ENCODE results near the gene PHF10. TPM values are rescaled to one million over a fixed set of nuclear protein-coding genes. Genes with fewer than 3 reads are reported as not detected.

Gene PHF10
- polyA plus RNA-seq, 4 donors = 23.5 to 75.4 (median 36.6) TPM

DNA sequence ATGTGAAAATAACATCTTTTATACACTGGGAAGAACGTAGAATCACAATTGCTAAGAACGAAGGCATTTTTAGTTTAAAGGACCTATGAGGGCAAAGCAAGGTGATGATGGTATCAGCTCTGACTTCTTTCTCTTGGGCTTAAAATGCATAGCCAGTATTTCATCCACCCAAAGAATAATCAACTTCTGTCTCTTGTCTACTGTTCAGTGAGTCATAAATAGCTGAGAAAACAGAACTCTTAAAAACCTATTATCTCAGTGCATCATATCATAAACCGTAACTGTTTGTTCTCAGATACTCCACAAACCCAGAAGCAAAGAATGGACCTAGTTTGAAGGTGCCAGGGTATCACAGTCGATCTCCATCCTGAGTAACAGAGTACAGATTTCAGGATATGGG, 5.2 kb downstream of the PHF10 start:
- H3K4me3 ChIP-seq (ENCODE audit: low read depth in 1 of 3, low read length in 3 of 3) = no peak overlapping the region
- FAIRE-seq (no peak), DNase-seq (no peak)
- no peaks in the 10 kb centered on the region for H3K9me3 ChIP-seq (ENCODE audit: control insufficient read depth in 2 of 2, insufficient read depth in 1 of 2, low read depth in 1 of 2, low read length in 1 of 2)
- H3K36me3 ChIP-seq (ENCODE audit: control insufficient read depth in 3 of 3, insufficient read depth in 2 of 3, low read depth in 1 of 3, low read length in 3 of 3) = peaks cover 0 to 16% (median 13%) of the 10 kb centered on the region in 3 donors
- 84 to 86% (median 86%) methylated on average over 4 of the region's 4 CpGs for WGBS, 3 donors
- no peak overlapping the region for H3K27ac ChIP-seq (ENCODE audit: low read depth in 1 of 3, low read length in 2 of 3)
- peaks cover 0 to 3% (median 0%) of the 10 kb centered on the region in 3 donors for H3K4me1 ChIP-seq (ENCODE audit: control insufficient read depth in 3 of 3, insufficient read depth in 2 of 3, low read depth in 1 of 3, low read length in 2 of 3)
- no peaks in the 10 kb centered on the region for H3K27me3 ChIP-seq (ENCODE audit: control insufficient read depth in 3 of 3, insufficient read depth in 3 of 3, low read length in 3 of 3)

DNA sequence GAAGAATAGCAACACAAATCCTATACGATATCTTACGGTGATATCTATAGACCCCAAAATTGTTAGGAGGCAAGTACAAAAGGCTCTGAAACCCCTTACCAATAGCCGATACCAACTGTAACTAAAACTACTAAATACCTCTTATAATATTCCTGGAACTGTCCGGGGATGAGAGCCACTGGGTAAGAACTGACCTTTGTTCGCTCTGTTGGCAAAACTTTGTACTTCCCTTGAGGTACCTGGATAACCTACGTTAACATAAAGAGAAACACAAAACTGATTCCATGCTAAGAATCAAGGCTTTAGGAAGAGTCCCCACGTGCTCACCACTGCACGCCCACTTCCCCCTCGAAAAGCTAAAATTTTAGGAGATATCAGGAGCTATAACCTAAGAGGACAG, 9.7 kb downstream of the PHF10 start:
- Histone ChIP-seq H3K27me3 (ENCODE audit: control insufficient read depth in 3 of 3, insufficient read depth in 3 of 3, low read length in 3 of 3) (no peaks in the 10 kb centered on the region), H3K4me1 (ENCODE audit: control insufficient read depth in 3 of 3, insufficient read depth in 2 of 3, low read depth in 1 of 3, low read length in 2 of 3) (no peaks in the 10 kb centered on the region), H3K36me3 (ENCODE audit: control insufficient read depth in 3 of 3, insufficient read depth in 2 of 3, low read depth in 1 of 3, low read length in 3 of 3) (peaks cover 2 to 34% (median 15%) of the 10 kb centered on the region in 3 donors), H3K4me3 (ENCODE audit: low read depth in 1 of 3, low read length in 3 of 3) (no peak overlapping the region), H3K27ac (ENCODE audit: low read depth in 1 of 3, low read length in 2 of 3) (peak overlapping the region in 1 of 3 donors; percentile 65), H3K9me3 (ENCODE audit: control insufficient read depth in 2 of 2, insufficient read depth in 1 of 2, low read depth in 1 of 2, low read length in 1 of 2) (no peaks in the 10 kb centered on the region)
- WGBS, 3 donors = 75 to 88% (median 80%) methylated on average over 9 of the region's 9 CpGs
- FAIRE-seq (no peak), DNase-seq (peak; percentile 48 to 56)

DNA sequence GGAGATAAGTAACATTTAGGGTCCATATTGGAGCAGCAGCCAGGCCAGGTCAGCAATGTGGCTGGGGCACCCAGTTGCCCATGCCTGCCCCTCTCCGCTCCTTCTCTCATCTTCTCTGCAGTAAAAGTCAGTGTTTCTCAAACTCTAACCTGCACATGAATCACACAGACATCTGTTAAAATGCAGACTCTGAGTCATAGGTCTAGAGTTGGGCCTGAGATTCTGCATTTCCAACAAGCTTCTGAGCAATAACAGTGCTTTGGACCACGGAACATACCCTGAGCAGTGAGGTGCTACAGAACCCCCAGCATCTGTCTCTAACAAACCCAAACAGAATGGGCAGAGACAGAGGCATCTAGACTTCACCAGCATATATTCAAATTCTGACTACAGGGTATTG, 10.1 kb downstream of the PHF10 start:
- WGBS, 3 donors = 96 to 100% (median 96%) methylated on average over 2 of the region's 2 CpGs
- peak overlapping the region in 1 of 3 donors; percentile 65 for H3K27ac ChIP-seq (ENCODE audit: low read depth in 1 of 3, low read length in 2 of 3)
- DNase-seq (no peak), FAIRE-seq (no peak)
- peaks cover 2 to 34% (median 15%) of the 10 kb centered on the region in 3 donors for H3K36me3 ChIP-seq (ENCODE audit: control insufficient read depth in 3 of 3, insufficient read depth in 2 of 3, low read depth in 1 of 3, low read length in 3 of 3)
- no peaks in the 10 kb centered on the region for H3K4me1 ChIP-seq (ENCODE audit: control insufficient read depth in 3 of 3, insufficient read depth in 2 of 3, low read depth in 1 of 3, low read length in 2 of 3)
- no peaks in the 10 kb centered on the region for H3K9me3 ChIP-seq (ENCODE audit: control insufficient read depth in 2 of 2, insufficient read depth in 1 of 2, low read depth in 1 of 2, low read length in 1 of 2)
- no peaks in the 10 kb centered on the region for H3K27me3 ChIP-seq (ENCODE audit: control insufficient read depth in 3 of 3, insufficient read depth in 3 of 3, low read length in 3 of 3)
- no peak overlapping the region for H3K4me3 ChIP-seq (ENCODE audit: low read depth in 1 of 3, low read length in 3 of 3)

DNA sequence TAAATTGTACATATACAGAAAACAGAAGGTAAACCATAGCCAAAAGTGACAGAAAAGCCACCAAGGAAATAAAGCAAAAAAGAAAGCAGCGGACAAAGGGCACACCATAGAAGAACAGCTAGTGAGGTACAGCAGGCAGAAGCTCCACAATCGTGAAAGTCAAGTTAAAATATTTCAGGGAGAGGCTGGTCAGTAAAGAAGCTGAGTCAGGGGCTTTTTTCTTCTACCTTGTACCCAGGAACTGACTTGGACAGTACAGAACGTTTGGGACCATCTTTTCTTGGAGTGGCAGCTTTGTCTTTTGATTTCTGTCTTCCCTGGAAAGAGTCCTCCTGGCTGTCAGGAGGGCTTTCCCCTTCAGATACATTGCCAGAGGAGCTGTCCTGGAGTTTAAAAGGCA, 14.3 kb downstream of the PHF10 start:
- Histone ChIP-seq H3K4me3 (ENCODE audit: low read depth in 1 of 3, low read length in 3 of 3) (no peak overlapping the region), H3K9me3 (ENCODE audit: control insufficient read depth in 2 of 2, insufficient read depth in 1 of 2, low read depth in 1 of 2, low read length in 1 of 2) (no peaks in the 10 kb centered on the region), H3K27me3 (ENCODE audit: control insufficient read depth in 3 of 3, insufficient read depth in 3 of 3, low read length in 3 of 3) (no peaks in the 10 kb centered on the region), H3K27ac (ENCODE audit: low read depth in 1 of 3, low read length in 2 of 3) (no peak overlapping the region), H3K36me3 (ENCODE audit: control insufficient read depth in 3 of 3, insufficient read depth in 2 of 3, low read depth in 1 of 3, low read length in 3 of 3) (peaks cover 2 to 19% (median 9%) of the 10 kb centered on the region in 3 donors), H3K4me1 (ENCODE audit: control insufficient read depth in 3 of 3, insufficient read depth in 2 of 3, low read depth in 1 of 3, low read length in 2 of 3) (peaks cover 0 to 7% (median under 1%) of the 10 kb centered on the region in 3 donors)
- whole genome bisulfite sequencing, 3 donors = 62 to 83% (median 73%) methylated on average over 3 of the region's 3 CpGs
- FAIRE-seq = no peak
- no peak for DNase-seq

DNA sequence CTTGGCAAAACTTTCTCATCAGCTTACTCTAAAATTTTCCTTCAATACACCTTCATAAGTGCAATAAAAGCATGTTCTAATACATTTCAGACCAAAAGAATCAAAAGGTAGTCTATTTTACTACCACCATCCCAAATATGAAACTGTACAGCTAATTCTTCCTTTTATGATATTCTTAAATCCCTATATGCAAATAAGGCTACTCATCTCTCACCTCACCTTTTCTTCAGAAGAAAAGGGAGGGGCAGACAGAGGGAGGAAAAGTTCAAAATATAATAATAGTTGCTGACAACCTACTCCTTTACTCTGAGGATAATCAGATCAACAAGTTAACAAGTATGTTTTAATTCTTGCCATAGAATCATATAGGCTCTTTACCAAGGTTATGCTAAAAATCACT, 15.0 kb downstream of the PHF10 start:
- H3K27me3 ChIP-seq (ENCODE audit: control insufficient read depth in 3 of 3, insufficient read depth in 3 of 3, low read length in 3 of 3) = no peaks in the 10 kb centered on the region
- H3K27ac ChIP-seq (ENCODE audit: low read depth in 1 of 3, low read length in 2 of 3) = no peak overlapping the region
- no peak overlapping the region for H3K4me3 ChIP-seq (ENCODE audit: low read depth in 1 of 3, low read length in 3 of 3)
- H3K9me3 ChIP-seq (ENCODE audit: control insufficient read depth in 2 of 2, insufficient read depth in 1 of 2, low read depth in 1 of 2, low read length in 1 of 2) = no peaks in the 10 kb centered on the region
- H3K36me3 ChIP-seq (ENCODE audit: control insufficient read depth in 3 of 3, insufficient read depth in 2 of 3, low read depth in 1 of 3, low read length in 3 of 3) = peaks cover 2 to 19% (median 5%) of the 10 kb centered on the region in 3 donors
- H3K4me1 ChIP-seq (ENCODE audit: control insufficient read depth in 3 of 3, insufficient read depth in 2 of 3, low read depth in 1 of 3, low read length in 2 of 3) = peaks cover 0 to 10% (median 3%) of the 10 kb centered on the region in 3 donors
- DNase-seq (no peak), FAIRE-seq (no peak)

DNA sequence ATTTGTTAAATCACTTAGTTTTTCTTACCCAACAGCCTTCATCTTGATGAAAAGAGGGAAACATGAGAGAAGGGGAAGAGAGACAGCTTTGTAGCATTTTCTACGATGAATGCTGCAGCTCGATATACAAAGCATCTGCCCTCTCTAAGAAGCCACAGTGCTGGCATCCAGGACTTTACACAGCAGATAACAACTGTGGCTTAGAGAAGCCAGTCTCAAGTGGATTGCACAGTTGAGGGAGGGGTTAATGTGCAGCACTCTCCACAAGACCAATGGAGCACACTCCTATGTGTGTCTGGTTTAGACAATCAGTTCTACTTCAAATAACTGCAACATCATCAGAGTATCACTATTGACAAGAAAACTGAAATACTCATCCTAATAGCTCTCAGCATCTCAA, 16.5 kb downstream of the PHF10 start:
- Histone ChIP-seq H3K4me3 (ENCODE audit: low read depth in 1 of 3, low read length in 3 of 3) (no peak overlapping the region), H3K9me3 (ENCODE audit: control insufficient read depth in 2 of 2, insufficient read depth in 1 of 2, low read depth in 1 of 2, low read length in 1 of 2) (no peaks in the 10 kb centered on the region), H3K27me3 (ENCODE audit: control insufficient read depth in 3 of 3, insufficient read depth in 3 of 3, low read length in 3 of 3) (no peaks in the 10 kb centered on the region), H3K4me1 (ENCODE audit: control insufficient read depth in 3 of 3, insufficient read depth in 2 of 3, low read depth in 1 of 3, low read length in 2 of 3) (peaks cover 0 to 10% (median 5%) of the 10 kb centered on the region in 3 donors), H3K27ac (ENCODE audit: low read depth in 1 of 3, low read length in 2 of 3) (no peak overlapping the region), H3K36me3 (ENCODE audit: control insufficient read depth in 3 of 3, insufficient read depth in 2 of 3, low read depth in 1 of 3, low read length in 3 of 3) (peaks cover 2 to 9% (median 4%) of the 10 kb centered on the region in 3 donors)
- WGBS, 3 donors = 89 to 95% (median 93%) methylated on average over 2 of the region's 2 CpGs
- FAIRE-seq (no peak), DNase-seq (no peak)

DNA sequence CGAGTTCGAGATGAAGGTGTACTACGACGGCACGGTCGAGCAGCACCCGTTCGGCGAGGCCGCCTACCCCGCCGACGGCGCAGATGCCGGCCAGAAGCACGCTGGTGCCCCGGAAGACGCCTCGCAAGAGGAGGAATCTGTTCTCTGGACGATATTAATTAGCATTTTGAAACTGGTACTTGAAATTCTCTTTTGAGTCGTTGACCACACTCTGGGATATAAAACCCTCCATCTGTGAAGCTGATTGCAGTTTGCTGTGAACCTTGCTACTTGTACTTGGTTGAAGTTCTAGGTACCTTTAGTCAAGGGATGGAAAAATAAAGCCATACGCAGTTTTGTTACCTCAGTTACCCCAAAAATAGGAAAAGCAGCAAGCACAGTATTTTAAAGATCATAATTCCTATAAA, 21.5 kb downstream of the PHF10 start:
- Histone ChIP-seq H3K27ac (ENCODE audit: low read depth in 1 of 3, low read length in 2 of 3) (peak overlapping the region; percentile 96 to 98 (median 98)), H3K36me3 (ENCODE audit: control insufficient read depth in 3 of 3, insufficient read depth in 2 of 3, low read depth in 1 of 3, low read length in 3 of 3) (peaks cover 0 to 12% (median 2%) of the 10 kb centered on the region in 3 donors), H3K27me3 (ENCODE audit: control insufficient read depth in 3 of 3, insufficient read depth in 3 of 3, low read length in 3 of 3) (no peaks in the 10 kb centered on the region), H3K9me3 (ENCODE audit: control insufficient read depth in 2 of 2, insufficient read depth in 1 of 2, low read depth in 1 of 2, low read length in 1 of 2) (no peaks in the 10 kb centered on the region), H3K4me1 (ENCODE audit: control insufficient read depth in 3 of 3, insufficient read depth in 2 of 3, low read depth in 1 of 3, low read length in 2 of 3) (peaks cover 5 to 20% (median 5%) of the 10 kb centered on the region in 3 donors), H3K4me3 (ENCODE audit: low read depth in 1 of 3, low read length in 3 of 3) (peak overlapping the region; percentile 89 to 96 (median 93))
- DNase-seq (no peak), FAIRE-seq (no peak)
- 1 to 3% (median 1%) methylated on average over 22 of the region's 22 CpGs for WGBS, 3 donors

DNA sequence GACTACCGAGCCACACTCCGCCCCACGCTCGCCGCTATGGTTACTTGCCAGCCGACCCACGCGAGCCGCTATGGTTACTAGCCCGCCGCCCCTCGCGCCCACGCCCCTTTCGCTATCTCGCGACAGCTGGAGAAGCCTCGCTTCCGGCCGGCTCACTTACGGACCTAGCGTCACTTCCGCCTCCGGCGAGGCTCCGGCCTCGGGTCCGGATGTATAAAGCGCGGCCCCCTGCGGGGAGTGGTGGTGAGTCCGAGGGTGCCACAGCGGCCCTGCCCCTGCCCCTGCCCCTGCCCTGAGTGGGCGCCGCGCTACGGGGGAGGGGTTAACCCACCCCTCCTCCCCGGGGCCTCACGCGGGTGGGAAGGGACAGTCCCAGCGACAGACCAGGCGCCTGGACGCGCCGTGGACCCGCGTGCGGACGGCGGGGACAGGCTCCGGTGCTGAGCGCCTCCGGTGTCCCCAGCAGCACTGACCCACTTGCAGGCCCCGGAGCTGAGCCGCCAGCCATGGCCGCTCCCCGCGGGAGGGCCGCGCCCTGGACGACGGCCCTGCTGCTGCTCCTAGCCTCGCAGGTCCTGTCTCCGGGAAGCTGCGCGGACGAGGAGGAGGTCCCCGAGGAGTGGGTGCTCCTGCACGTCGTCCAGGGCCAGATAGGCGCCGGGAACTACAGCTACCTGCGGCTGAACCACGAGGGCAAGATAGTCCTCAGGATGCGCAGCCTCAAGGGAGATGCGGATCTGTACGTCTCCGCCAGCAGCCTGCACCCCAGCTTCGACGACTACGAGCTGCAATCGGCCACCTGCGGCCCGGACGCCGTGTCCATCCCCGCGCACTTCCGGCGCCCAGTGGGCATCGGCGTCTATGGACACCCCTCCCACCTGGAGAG, 22.1 kb downstream of the PHF10 start, which contains the start of the genes C6orf120 and WDR27:
Gene C6orf120 (plus strand): TSS at position 173 of the 886 bp plus-strand sequence. CDS start 334 bp downstream, at position 507.
Gene WDR27 (minus strand): TSS at position 76 of the 886 bp plus-strand sequence. CDS start 13,024 bp downstream, outside the sequence.
- peaks cover 0 to 14% (median 2%) of the 10 kb centered on the region in 3 donors for H3K36me3 ChIP-seq (ENCODE audit: control insufficient read depth in 3 of 3, insufficient read depth in 2 of 3, low read depth in 1 of 3, low read length in 3 of 3)
- H3K4me1 ChIP-seq (ENCODE audit: control insufficient read depth in 3 of 3, insufficient read depth in 2 of 3, low read depth in 1 of 3, low read length in 2 of 3) = peaks cover 5 to 20% (median 5%) of the 10 kb centered on the region in 3 donors
- H3K27me3 ChIP-seq (ENCODE audit: control insufficient read depth in 3 of 3, insufficient read depth in 3 of 3, low read length in 3 of 3) = no peaks in the 10 kb centered on the region
- peak within 1 kb of the TSS; percentile 89 to 96 (median 93) for H3K4me3 ChIP-seq (ENCODE audit: low read depth in 1 of 3, low read length in 3 of 3)
- 0 to 1% (median 0%) methylated on average over 78 to 92 of the region's 92 CpGs for WGBS, 3 donors
- DNase-seq (peak; percentile 95 to 98), FAIRE-seq (no peak)
- H3K9me3 ChIP-seq (ENCODE audit: control insufficient read depth in 2 of 2, insufficient read depth in 1 of 2, low read depth in 1 of 2, low read length in 1 of 2) = no peaks in the 10 kb centered on the region
- peak within 1 kb of the TSS; percentile 96 to 98 (median 98) for H3K27ac ChIP-seq (ENCODE audit: low read depth in 1 of 3, low read length in 2 of 3)
